ENCODE results near the gene LSP1. TPM values are rescaled to one million over a fixed set of nuclear protein-coding genes. Genes with fewer than 3 reads are reported as not detected.

Gene LSP1
- total and polyA plus RNA-seq, 2 of the 4 experiments (the other 2 are of a cell fraction) = not detected

DNA sequence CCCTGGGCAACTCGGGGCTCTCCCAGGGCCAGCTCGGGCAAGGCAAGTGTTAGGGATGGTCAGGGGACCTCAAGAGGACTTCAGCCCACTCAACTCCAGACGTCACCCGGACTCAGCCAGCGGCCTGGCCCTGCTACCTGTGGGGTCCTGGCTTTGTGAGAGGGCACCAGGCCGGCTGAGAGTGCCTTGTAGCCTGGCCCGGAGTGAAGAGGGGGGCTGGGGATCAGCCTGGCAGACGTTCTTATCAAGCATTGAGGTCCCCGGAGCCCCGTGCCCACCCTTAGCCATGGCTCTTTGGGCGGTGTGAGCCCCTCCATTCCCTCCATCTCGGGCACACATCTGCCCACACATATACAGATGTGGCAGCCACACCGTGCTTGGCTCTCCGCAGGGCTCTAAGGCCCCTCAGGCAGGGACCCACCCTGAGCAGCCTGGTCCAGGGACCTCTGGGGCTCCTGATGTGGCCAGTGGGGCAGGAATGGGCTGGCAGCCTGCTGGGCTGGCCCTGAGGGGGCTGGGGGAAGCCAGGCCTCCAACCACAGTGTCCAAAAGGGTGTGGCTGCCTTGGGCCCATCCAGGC lies 15.3 kb downstream of the LSP1 start:
- WGBS, 2 experiments (ENCODE audit: extremely low coverage in 2 of 2, insufficient read length in 1 of 2) = no CpG with 5 or more reads among the region's 14 CpGs
- Histone ChIP-seq H2BK20ac (ENCODE audit: low read depth, low read length) (no peak overlapping the region), H3K9me1 (ENCODE audit: insufficient read depth, low read length) (peaks cover 2% of the 10 kb centered on the region), H3K4ac (ENCODE audit: low read depth, low read length) (no peak overlapping the region), H4K91ac (ENCODE audit: insufficient read depth, low read depth, low read length) (no peak overlapping the region), H3K79me1 (ENCODE audit: low read depth in 1 of 2, low read length in 2 of 2) (no peaks in the 10 kb centered on the region), H2AK5ac (ENCODE audit: low read depth, low read length) (no peak overlapping the region), H4K8ac (ENCODE audit: low read depth in 2 of 2, low read length in 2 of 2) (no peak overlapping the region), H4K5ac (ENCODE audit: low read depth, low read length) (no peak overlapping the region), H2BK5ac (ENCODE audit: low read depth, low read length, poor library complexity, severe bottlenecking) (no peak overlapping the region), H3K36me3 (ENCODE audit: control insufficient read depth, insufficient read depth, low read length) (no peaks in the 10 kb centered on the region), H3K14ac (replicated peaks; ENCODE audit: low read depth, low read length) (no peak overlapping the region), H3K27me3 (ENCODE audit: control insufficient read depth, insufficient read depth, low read length) (peaks cover 22% of the 10 kb centered on the region; the same call in 1 of the 2 replicates), H2AK9ac (replicated peaks; ENCODE audit: low read depth, low read length, poor library complexity) (no peak overlapping the region), H3K4me3 (ENCODE audit: insufficient read depth, low read depth, low read length) (no peak overlapping the region), H3K18ac (ENCODE audit: low read depth, low read length) (no peak overlapping the region), H2BK120ac (ENCODE audit: low read depth, low read length) (no peak overlapping the region), H3K27ac (ENCODE audit: insufficient read depth, low read length) (no peak overlapping the region), H2BK15ac (ENCODE audit: low read depth, low read length) (no peak overlapping the region), H3K4me2 (ENCODE audit: low read depth, low read length) (no peak overlapping the region), H4K20me1 (ENCODE audit: insufficient read depth, low read length) (no peaks in the 10 kb centered on the region), H3K56ac (ENCODE audit: extremely low read depth, insufficient read depth, low read length) (no peak overlapping the region), H3K9me3 (ENCODE audit: control insufficient read depth, insufficient read depth, low read length) (no peaks in the 10 kb centered on the region), H3K23ac (ENCODE audit: low read depth, low read length) (no peak overlapping the region), H3K9ac (ENCODE audit: low read depth, low read length) (no peak overlapping the region), H3K4me1 (ENCODE audit: control insufficient read depth, insufficient read depth, low read length) (peaks cover 13% of the 10 kb centered on the region), H2AFZ (replicated peaks; ENCODE audit: low read length, poor library complexity) (no peak overlapping the region)
- dilution Hi-C loops (cut with HindIII; ENCODE audit: low sequenced_read_pairs, unreplicated experiment) (no loop called here), in situ Hi-C loops (cut with MboI; ENCODE audit: low sequenced_read_pairs) (no loop called here), intact Hi-C loops (cut with micrococcal nuclease) (no loop called here)
- DNase-seq = no peak
- no TSS peak for BruUV-seq (replicated peaks)
- TF ChIP-seq, protein P1, sequence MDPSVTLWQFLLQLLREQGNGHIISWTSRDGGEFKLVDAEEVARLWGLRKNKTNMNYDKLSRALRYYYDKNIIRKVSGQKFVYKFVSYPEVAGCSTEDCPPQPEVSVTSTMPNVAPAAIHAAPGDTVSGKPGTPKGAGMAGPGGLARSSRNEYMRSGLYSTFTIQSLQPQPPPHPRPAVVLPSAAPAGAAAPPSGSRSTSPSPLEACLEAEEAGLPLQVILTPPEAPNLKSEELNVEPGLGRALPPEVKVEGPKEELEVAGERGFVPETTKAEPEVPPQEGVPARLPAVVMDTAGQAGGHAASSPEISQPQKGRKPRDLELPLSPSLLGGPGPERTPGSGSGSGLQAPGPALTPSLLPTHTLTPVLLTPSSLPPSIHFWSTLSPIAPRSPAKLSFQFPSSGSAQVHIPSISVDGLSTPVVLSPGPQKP (IDR thresholded peaks at IDR 0.05; ENCODE audit: borderline replicate concordance, low read depth, low read length) = no peak
- no peak for TF ChIP-seq RCOR1 (IDR thresholded peaks at IDR 0.05; ENCODE audit: insufficient replicate concordance, low read length)
- no peak for TF ChIP-seq POLR2A (IDR thresholded peaks at IDR 0.05; ENCODE audit: low read depth, low read length)
- TF ChIP-seq MXI1 (IDR thresholded peaks at IDR 0.05; ENCODE audit: borderline replicate concordance, low read depth, low read length) = no peak
- TF ChIP-seq CHD1 (IDR thresholded peaks at IDR 0.05; ENCODE audit: low read depth, low read length) = no peak
- TF ChIP-seq MAFK (IDR thresholded peaks at IDR 0.05; ENCODE audit: low read depth, low read length) = no peak
- no peak for TF ChIP-seq FOS (IDR thresholded peaks at IDR 0.05; ENCODE audit: low read depth, low read length)
- CTCF ChIA-PET = no interaction called here
- POLR2A ChIA-PET (ENCODE audit: unreplicated experiment) = no interaction called here
- ATAC-seq (ENCODE audit: low read depth) = no peak
